ENCODE measurements around the gene BMPR1A.

BMPR1A gene

DNA sequence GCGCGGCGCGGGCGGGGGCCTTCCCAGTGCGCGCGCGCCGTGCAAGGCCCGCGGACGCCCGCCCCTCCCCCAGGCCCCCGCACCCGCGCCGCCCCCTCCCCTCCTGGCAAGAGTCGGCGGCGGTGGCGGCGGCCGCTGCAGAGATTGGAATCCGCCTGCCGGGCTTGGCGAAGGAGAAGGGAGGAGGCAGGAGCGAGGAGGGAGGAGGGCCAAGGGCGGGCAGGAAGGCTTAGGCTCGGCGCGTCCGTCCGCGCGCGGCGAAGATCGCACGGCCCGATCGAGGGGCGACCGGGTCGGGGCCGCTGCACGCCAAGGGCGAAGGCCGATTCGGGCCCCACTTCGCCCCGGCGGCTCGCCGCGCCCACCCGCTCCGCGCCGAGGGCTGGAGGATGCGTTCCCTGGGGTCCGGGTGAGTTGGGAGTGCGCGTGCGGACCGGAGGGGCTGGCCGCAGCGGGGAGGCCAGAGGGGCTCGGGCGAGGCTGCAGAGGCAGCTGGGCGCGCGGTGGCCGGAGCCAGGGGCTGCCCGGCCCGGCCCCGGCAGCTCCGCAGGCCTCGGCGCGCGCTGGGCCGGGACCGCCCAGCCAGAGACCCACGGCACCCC is at the start of gene BMPR1A:
Gene BMPR1A, plus strand, starts transcription at position 109 of the 602 bp plus-strand sequence. CDS start 119,400 bp downstream, outside the sequence.
- H3K27me3 ChIP-seq (ENCODE audit: control insufficient read depth in 2 of 2, insufficient read depth in 2 of 2, low read length in 2 of 2), result no peaks in the 10 kb centered on the region
- peak within 1 kb of the TSS; percentile 86 to 94 for H3K9ac ChIP-seq (ENCODE audit: low read depth in 1 of 2, low read length in 2 of 2)
- peak within 1 kb of the TSS; percentile 91 to 92 for H3K27ac ChIP-seq (ENCODE audit: low read depth in 2 of 2, low read length in 2 of 2)
- H3K4me1 ChIP-seq (ENCODE audit: control insufficient read depth in 2 of 2, insufficient read depth in 2 of 2, low read length in 2 of 2), result peaks cover 15 to 22% of the 10 kb centered on the region in 2 donors
- peak within 1 kb of the TSS; percentile 74 to 84 for H3K4me3 ChIP-seq (ENCODE audit: low read length in 2 of 2)
- no peaks in the 10 kb centered on the region for H3K36me3 ChIP-seq (ENCODE audit: control insufficient read depth in 2 of 2, insufficient read depth in 2 of 2, low read length in 2 of 2)
- H3K9me3 ChIP-seq (ENCODE audit: control insufficient read depth in 2 of 2, low read length in 2 of 2), result no peaks in the 10 kb centered on the region

DNA sequence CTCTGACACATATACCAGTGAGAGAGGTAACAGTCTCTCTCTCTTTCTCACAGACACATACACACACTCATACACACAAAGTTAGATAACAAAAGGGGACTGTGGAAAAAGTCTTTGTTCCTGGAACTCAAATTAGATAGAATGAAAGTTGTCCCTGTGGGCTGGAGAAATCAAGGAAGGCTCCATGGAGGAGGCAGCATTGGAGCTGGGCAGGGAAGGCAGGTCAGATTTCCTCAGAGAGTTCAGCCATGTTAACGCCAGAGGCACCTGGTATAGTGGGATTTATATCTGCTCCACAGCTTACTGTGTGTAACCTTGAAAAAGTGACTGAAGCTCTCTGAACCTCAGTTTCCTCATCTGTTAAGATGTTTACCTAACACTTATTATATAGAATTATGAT is 49.4 kb upstream of the BMPR1A start:
- no peak overlapping the region for H3K27ac ChIP-seq (ENCODE audit: low read depth in 2 of 2, low read length in 2 of 2)
- no peaks in the 10 kb centered on the region for H3K27me3 ChIP-seq (ENCODE audit: control insufficient read depth in 2 of 2, insufficient read depth in 2 of 2, low read length in 2 of 2)

DNA sequence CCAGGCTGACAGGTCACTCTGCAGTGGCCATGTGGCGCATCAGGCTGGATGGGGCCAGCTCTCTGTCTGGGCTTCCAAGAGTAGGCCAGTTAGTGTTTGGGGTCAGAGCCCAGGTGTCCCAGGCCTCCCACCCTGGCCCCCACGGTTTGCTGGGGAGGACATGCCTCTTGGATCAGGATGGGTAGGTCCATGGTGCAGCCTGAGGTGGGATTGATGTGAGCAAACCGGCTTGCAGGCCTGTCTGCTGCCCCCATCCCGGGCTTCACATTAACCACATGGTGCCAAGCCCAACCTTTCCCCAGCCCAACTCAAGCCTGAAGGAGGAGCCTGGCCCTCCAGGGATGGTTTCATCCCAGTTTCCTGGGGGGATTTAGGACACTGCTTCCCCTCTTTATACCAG is 48.9 kb upstream of the BMPR1A start:
- H3K27ac ChIP-seq (ENCODE audit: low read depth in 2 of 2, low read length in 2 of 2), result no peak overlapping the region
- H3K36me3 ChIP-seq (ENCODE audit: control insufficient read depth in 2 of 2, insufficient read depth in 2 of 2, low read length in 2 of 2), result no peaks in the 10 kb centered on the region

More for the DNA sequence above, 49.4 kb upstream of the BMPR1A start:
- no peak overlapping the region for H3K4me3 ChIP-seq (ENCODE audit: low read length in 2 of 2)
- no peaks in the 10 kb centered on the region for H3K9me3 ChIP-seq (ENCODE audit: control insufficient read depth in 2 of 2, low read length in 2 of 2)
- H3K36me3 ChIP-seq (ENCODE audit: control insufficient read depth in 2 of 2, insufficient read depth in 2 of 2, low read length in 2 of 2), result no peaks in the 10 kb centered on the region
- H3K4me1 ChIP-seq (ENCODE audit: control insufficient read depth in 2 of 2, insufficient read depth in 2 of 2, low read length in 2 of 2), result peaks cover 5 to 7% of the 10 kb centered on the region in 2 donors
- H3K9ac ChIP-seq (ENCODE audit: low read depth in 1 of 2, low read length in 2 of 2), result no peak overlapping the region

DNA sequence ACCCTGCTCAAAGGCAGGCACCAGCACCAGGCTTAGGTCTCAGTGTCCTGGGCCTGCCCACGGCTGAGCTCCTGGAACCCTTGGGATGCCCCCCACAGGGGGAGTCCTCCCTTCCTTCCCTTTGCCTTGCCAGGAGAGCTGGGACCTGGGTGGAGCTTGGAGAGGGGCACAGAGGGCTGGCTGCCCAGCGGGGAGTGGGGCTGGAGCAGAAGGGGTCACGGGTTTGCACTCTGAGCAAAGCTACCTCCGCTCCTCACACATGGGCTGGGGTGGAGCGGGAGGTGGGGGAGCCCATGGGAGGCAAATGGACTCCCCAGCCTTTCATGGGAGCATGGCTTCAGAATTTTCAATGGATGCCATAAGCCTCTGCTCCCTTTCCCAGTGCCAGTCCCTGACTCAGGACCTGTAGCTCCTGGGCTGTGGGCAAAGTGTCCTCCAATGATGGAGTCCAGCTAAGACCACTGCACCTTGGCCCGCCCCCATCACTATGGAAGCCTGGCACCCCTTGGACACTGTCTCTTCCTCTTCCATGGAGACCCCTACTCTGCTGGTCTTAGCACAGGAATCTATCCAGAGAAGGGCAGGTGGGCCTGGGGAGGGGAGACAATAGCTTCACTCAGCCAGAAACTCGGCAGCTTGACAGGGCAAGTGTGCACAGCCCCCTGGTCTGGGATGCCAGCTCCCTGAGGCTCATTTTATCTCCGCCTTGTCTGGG is 48.2 kb upstream of the BMPR1A start:
- no peak overlapping the region for H3K9ac ChIP-seq (ENCODE audit: low read depth in 1 of 2, low read length in 2 of 2)
- no peaks in the 10 kb centered on the region for H3K27me3 ChIP-seq (ENCODE audit: control insufficient read depth in 2 of 2, insufficient read depth in 2 of 2, low read length in 2 of 2)
- no peak overlapping the region for H3K4me3 ChIP-seq (ENCODE audit: low read length in 2 of 2)
- H3K4me1 ChIP-seq (ENCODE audit: control insufficient read depth in 2 of 2, insufficient read depth in 2 of 2, low read length in 2 of 2), result peaks cover 8 to 12% of the 10 kb centered on the region in 2 donors
- H3K36me3 ChIP-seq (ENCODE audit: control insufficient read depth in 2 of 2, insufficient read depth in 2 of 2, low read length in 2 of 2), result no peaks in the 10 kb centered on the region
- H3K9me3 ChIP-seq (ENCODE audit: control insufficient read depth in 2 of 2, low read length in 2 of 2), result no peaks in the 10 kb centered on the region
- no peak overlapping the region for H3K27ac ChIP-seq (ENCODE audit: low read depth in 2 of 2, low read length in 2 of 2)

More for the DNA sequence above, 48.9 kb upstream of the BMPR1A start:
- Histone ChIP-seq H3K9ac (ENCODE audit: low read depth in 1 of 2, low read length in 2 of 2) (no peak overlapping the region), H3K4me1 (ENCODE audit: control insufficient read depth in 2 of 2, insufficient read depth in 2 of 2, low read length in 2 of 2) (peaks cover 8 to 12% of the 10 kb centered on the region in 2 donors), H3K4me3 (ENCODE audit: low read length in 2 of 2) (no peak overlapping the region), H3K9me3 (ENCODE audit: control insufficient read depth in 2 of 2, low read length in 2 of 2) (no peaks in the 10 kb centered on the region), H3K27me3 (ENCODE audit: control insufficient read depth in 2 of 2, insufficient read depth in 2 of 2, low read length in 2 of 2) (no peaks in the 10 kb centered on the region)

DNA sequence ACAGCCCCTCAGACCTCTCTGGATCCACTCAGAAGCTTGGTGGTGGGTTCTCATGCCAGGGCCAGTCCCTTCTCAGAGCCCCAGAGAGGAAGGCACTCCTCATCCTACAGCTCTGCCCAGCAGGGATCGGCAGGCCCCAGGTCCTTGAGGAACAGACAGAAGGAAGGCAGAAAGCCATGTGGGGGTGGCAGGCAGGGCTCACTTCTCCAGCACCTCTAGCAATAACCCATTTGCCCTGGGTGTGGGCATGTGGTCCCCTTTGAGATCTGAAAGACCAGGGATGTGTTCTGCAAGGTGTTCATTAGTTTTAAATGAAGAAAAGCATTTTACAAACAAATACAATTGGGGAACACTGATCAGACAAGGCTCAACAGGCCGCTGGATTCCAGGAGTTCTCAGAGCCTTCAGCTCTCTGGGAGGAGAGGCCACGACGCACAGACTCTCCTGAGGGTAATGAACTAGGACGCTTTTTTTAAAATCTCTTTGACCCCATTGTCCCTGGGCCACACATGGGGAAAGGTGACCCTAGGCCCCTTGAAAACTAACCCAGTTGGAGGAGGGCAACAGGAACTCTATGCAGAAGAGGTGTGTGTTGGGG is 47.5 kb upstream of the BMPR1A start:
- H3K9ac ChIP-seq (ENCODE audit: low read depth in 1 of 2, low read length in 2 of 2), result no peak overlapping the region
- no peak overlapping the region for H3K27ac ChIP-seq (ENCODE audit: low read depth in 2 of 2, low read length in 2 of 2)
- H3K36me3 ChIP-seq (ENCODE audit: control insufficient read depth in 2 of 2, insufficient read depth in 2 of 2, low read length in 2 of 2), result no peaks in the 10 kb centered on the region

DNA sequence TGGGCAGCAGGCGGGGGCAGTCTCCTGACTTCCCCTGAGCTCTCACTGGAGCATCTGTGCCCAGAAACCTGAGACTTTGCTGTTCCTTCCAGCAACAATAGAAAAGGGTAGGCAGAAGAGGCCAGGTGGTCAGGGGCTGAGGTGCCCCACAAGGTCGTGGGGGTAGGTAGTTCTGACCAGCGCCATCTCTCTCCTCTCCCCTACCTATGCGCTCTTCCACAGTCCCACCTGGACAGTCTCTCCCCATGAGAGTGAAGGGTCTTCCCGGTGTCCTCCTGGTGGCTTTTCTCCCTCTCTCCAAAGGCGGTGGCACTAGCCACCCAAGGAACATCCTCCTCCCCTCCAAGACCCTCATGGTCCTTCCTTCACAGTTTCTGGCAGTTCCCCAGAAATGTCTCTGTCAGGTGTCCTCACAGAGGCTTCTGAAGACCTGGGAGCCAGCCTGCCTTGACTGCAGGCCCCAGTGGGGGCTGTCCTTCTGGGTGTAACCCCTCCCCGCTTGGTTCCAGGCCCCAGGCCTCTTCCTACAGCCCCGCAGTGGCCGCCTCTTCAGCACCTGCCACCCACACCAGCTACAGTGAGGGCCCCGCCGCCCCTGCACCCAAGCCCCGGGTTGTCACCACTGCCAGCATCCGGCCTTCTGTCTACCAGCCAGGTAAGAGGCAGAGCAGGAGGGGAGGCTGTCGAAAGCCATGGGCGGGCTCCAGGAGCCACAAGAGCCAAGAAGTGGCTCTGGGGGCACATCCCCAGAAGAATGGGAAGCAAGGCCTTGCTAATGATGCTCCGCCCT is 46.8 kb upstream of the BMPR1A start:
- no peaks in the 10 kb centered on the region for H3K27me3 ChIP-seq (ENCODE audit: control insufficient read depth in 2 of 2, insufficient read depth in 2 of 2, low read length in 2 of 2)
- H3K4me3 ChIP-seq (ENCODE audit: low read length in 2 of 2), result no peak overlapping the region
- H3K36me3 ChIP-seq (ENCODE audit: control insufficient read depth in 2 of 2, insufficient read depth in 2 of 2, low read length in 2 of 2), result no peaks in the 10 kb centered on the region
- peaks cover 8 to 12% of the 10 kb centered on the region in 2 donors for H3K4me1 ChIP-seq (ENCODE audit: control insufficient read depth in 2 of 2, insufficient read depth in 2 of 2, low read length in 2 of 2)
- H3K27ac ChIP-seq (ENCODE audit: low read depth in 2 of 2, low read length in 2 of 2), result no peak overlapping the region
- H3K9me3 ChIP-seq (ENCODE audit: control insufficient read depth in 2 of 2, low read length in 2 of 2), result no peaks in the 10 kb centered on the region
- H3K9ac ChIP-seq (ENCODE audit: low read depth in 1 of 2, low read length in 2 of 2), result no peak overlapping the region

More for the DNA sequence above, 47.5 kb upstream of the BMPR1A start:
- Histone ChIP-seq H3K4me1 (ENCODE audit: control insufficient read depth in 2 of 2, insufficient read depth in 2 of 2, low read length in 2 of 2) (peaks cover 8 to 12% of the 10 kb centered on the region in 2 donors), H3K27me3 (ENCODE audit: control insufficient read depth in 2 of 2, insufficient read depth in 2 of 2, low read length in 2 of 2) (no peaks in the 10 kb centered on the region), H3K9me3 (ENCODE audit: control insufficient read depth in 2 of 2, low read length in 2 of 2) (no peaks in the 10 kb centered on the region), H3K4me3 (ENCODE audit: low read length in 2 of 2) (no peak overlapping the region)

DNA sequence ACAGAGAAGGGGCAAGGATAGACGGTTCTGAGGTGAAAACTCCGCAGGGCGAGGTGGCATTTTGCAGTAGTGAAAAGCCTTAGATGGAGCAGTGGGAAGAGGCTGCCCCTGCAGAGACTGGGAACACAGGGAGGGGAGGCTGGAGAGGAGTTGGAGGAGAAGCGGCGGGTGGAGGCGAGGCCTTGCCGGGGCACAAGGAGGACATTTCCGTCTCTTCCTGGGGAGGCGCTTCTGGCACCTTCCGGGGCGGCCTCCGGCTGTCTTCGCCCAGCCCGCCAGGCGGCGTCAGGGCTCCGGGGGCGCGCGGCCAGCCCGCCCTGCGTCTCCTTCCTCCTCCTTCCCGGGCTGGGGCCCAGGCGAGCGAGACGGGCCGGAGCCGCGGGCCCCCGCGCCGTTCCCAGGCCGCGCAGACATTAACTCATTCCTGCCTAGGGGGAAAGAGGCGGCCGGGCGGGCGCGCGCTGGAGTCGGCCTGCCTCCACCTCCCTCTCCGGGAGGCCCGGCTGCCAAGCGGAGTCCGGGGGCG is 45.4 kb upstream of the BMPR1A start:
- no peaks in the 10 kb centered on the region for H3K9me3 ChIP-seq (ENCODE audit: control insufficient read depth in 2 of 2, low read length in 2 of 2)
- H3K36me3 ChIP-seq (ENCODE audit: control insufficient read depth in 2 of 2, insufficient read depth in 2 of 2, low read length in 2 of 2), result no peaks in the 10 kb centered on the region
- H3K4me1 ChIP-seq (ENCODE audit: control insufficient read depth in 2 of 2, insufficient read depth in 2 of 2, low read length in 2 of 2), result peaks cover 8 to 12% of the 10 kb centered on the region in 2 donors
- peak overlapping the region; percentile 82 to 86 for H3K27ac ChIP-seq (ENCODE audit: low read depth in 2 of 2, low read length in 2 of 2)
- H3K27me3 ChIP-seq (ENCODE audit: control insufficient read depth in 2 of 2, insufficient read depth in 2 of 2, low read length in 2 of 2), result no peaks in the 10 kb centered on the region
- H3K4me3 ChIP-seq (ENCODE audit: low read length in 2 of 2), result peak overlapping the region; percentile 70 to 74
- H3K9ac ChIP-seq (ENCODE audit: low read depth in 1 of 2, low read length in 2 of 2), result peak overlapping the region; percentile 77 to 88

DNA sequence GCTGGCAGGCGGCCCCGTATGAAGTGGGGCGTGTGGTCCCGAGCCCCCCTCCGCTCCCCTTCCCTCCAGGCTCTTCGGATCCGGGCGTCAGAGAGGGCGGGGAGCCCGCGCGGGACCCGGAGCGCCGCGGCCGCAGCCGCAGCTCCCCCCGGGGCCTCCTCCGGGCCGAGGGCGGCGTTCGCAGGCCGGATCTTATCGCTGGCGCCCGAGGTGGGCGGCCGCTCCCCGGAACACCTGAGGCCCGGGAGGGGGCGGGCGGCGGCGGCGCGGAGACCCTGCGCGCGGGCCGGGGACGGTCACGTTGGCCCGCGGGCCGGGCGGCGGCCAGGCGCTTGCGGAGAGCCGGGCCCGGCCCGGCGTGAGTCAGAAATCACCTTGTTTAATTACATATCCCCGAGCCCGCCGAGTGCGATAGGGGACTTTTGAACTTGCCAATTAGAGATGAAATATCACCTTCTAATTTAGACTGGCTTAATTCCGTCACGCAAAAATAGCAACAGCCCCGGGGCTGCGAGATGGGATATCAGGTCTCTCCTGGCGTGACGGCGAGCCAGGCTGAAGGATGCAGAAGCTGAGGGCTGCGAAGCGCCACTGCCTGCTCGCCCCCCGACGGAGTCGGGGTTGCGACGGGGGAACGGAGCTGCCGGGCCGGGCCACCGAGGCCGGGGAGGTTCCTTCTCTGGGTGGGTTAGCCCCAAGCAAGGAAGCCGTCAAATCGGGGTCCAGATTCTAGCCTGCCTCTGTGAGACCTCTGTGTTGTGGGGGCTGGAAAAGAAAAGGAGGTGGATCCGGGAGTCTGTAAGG is 44.7 kb upstream of the BMPR1A start:
- Histone ChIP-seq H3K36me3 (ENCODE audit: control insufficient read depth in 2 of 2, insufficient read depth in 2 of 2, low read length in 2 of 2) (no peaks in the 10 kb centered on the region), H3K9ac (ENCODE audit: low read depth in 1 of 2, low read length in 2 of 2) (peak overlapping the region; percentile 77 to 88), H3K27ac (ENCODE audit: low read depth in 2 of 2, low read length in 2 of 2) (peak overlapping the region; percentile 82 to 86), H3K4me3 (ENCODE audit: low read length in 2 of 2) (peak overlapping the region; percentile 70 to 74), H3K4me1 (ENCODE audit: control insufficient read depth in 2 of 2, insufficient read depth in 2 of 2, low read length in 2 of 2) (peaks cover 8 to 12% of the 10 kb centered on the region in 2 donors), H3K9me3 (ENCODE audit: control insufficient read depth in 2 of 2, low read length in 2 of 2) (no peaks in the 10 kb centered on the region), H3K27me3 (ENCODE audit: control insufficient read depth in 2 of 2, insufficient read depth in 2 of 2, low read length in 2 of 2) (no peaks in the 10 kb centered on the region)

DNA sequence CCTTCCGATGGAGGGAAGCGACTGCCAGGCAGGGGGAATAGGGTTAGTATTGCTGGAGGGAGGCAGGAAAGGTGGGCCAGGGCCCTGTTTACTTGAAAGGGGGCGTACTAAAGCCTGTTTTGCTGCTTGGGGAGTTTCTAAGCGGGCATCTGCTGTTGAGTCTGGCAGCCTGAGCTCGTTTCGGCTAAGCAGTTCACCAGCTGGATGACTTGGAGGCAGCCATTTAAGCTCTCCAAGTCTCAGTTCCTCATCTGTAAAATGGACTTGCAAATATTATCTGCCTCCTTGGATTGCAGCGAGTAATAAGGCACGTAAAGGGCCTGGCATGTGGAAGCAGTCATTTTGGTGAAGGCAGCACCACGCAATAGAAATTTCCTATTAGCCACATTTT is 44.1 kb upstream of the BMPR1A start:
- Histone ChIP-seq H3K27ac (ENCODE audit: low read depth in 2 of 2, low read length in 2 of 2) (peak overlapping the region; percentile 82 to 86), H3K9ac (ENCODE audit: low read depth in 1 of 2, low read length in 2 of 2) (peak overlapping the region; percentile 77 to 88), H3K27me3 (ENCODE audit: control insufficient read depth in 2 of 2, insufficient read depth in 2 of 2, low read length in 2 of 2) (no peaks in the 10 kb centered on the region), H3K4me3 (ENCODE audit: low read length in 2 of 2) (peak overlapping the region; percentile 70 to 74), H3K36me3 (ENCODE audit: control insufficient read depth in 2 of 2, insufficient read depth in 2 of 2, low read length in 2 of 2) (no peaks in the 10 kb centered on the region), H3K9me3 (ENCODE audit: control insufficient read depth in 2 of 2, low read length in 2 of 2) (no peaks in the 10 kb centered on the region), H3K4me1 (ENCODE audit: control insufficient read depth in 2 of 2, insufficient read depth in 2 of 2, low read length in 2 of 2) (peaks cover 8 to 12% of the 10 kb centered on the region in 2 donors)
